Measurements from ENCODE around the gene IQCF2.

DNA sequence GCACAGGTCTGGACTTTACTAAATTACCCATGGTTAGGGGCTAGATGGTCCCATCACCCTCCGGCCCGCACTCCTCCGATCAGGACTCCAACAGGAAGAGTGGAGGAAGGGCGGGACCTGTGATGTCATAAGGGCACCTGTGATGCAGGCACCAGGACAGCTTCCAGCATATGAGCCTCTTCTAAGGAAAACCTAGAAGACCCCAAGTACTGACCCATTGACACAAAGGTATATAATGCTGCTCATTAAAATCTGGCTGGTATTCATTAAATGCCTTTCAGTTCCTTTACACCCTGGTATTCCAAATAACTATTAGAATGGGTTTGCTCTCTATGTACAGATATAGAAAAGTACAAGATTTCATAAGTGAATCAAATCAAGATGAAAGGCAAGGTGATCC is 14.1 kb downstream of the IQCF2 start, which contains the start of gene IQCF5:
- no peak for TF ChIP-seq POLR2A (IDR thresholded peaks at IDR 0.05)
- TF ChIP-seq, protein P1, sequence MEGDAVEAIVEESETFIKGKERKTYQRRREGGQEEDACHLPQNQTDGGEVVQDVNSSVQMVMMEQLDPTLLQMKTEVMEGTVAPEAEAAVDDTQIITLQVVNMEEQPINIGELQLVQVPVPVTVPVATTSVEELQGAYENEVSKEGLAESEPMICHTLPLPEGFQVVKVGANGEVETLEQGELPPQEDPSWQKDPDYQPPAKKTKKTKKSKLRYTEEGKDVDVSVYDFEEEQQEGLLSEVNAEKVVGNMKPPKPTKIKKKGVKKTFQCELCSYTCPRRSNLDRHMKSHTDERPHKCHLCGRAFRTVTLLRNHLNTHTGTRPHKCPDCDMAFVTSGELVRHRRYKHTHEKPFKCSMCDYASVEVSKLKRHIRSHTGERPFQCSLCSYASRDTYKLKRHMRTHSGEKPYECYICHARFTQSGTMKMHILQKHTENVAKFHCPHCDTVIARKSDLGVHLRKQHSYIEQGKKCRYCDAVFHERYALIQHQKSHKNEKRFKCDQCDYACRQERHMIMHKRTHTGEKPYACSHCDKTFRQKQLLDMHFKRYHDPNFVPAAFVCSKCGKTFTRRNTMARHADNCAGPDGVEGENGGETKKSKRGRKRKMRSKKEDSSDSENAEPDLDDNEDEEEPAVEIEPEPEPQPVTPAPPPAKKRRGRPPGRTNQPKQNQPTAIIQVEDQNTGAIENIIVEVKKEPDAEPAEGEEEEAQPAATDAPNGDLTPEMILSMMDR (IDR thresholded peaks at IDR 0.05 in 4 of 5, conservative IDR thresholded peaks at IDR 0.05 in 1 of 5): no peak

All from gastrocnemius medialis (tissue), 4 donors.